Mucosa of rectum (tissue), 2 donors: ENCODE data around the gene XPR1.
"Not testable (repeated sequence)": the region's sequence is repeated elsewhere in the genome, so short reads cannot be mapped to it uniquely, and the experiment has no call there.

ENCODE experiments used
- H3K27ac ChIP-seq, 2 donors: one replicate each; pipeline ENCODE4 v1.7.0; 2013; ENCODE audit warnings: inconsistent platforms in 2 of 2, low read depth in 2 of 2, low read length in 2 of 2
- H3K27me3 ChIP-seq, 2 donors: one replicate each; pipeline ENCODE4 v1.7.0; 2013; ENCODE audit warnings: low read length in 2 of 2; ENCODE audit not compliant: control insufficient read depth in 2 of 2, insufficient read depth in 2 of 2
- H3K36me3 ChIP-seq, 2 donors: one replicate each; pipeline ENCODE4 v1.7.0; 2013; ENCODE audit warnings: low read length in 2 of 2; ENCODE audit not compliant: control insufficient read depth in 2 of 2, insufficient read depth in 2 of 2
- H3K4me1 ChIP-seq, 2 donors: one replicate each; pipeline ENCODE4 v1.7.0; 2013; ENCODE audit warnings: low read length in 2 of 2, mild to moderate bottlenecking in 1 of 2; ENCODE audit not compliant: control insufficient read depth in 2 of 2, insufficient read depth in 2 of 2
- H3K4me3 ChIP-seq, 2 donors: one replicate each; pipeline ENCODE4 v1.7.0; 2013; ENCODE audit warnings: low read length in 2 of 2
- H3K9ac ChIP-seq, 2 donors: one replicate each; pipeline ENCODE4 v1.7.0; 2013; ENCODE audit warnings: low read length in 2 of 2, low read depth in 1 of 2, mild to moderate bottlenecking in 1 of 2
- H3K9me3 ChIP-seq, 2 donors: one replicate each; pipeline ENCODE4 v1.7.0; 2013; ENCODE audit warnings: low read length in 2 of 2; ENCODE audit not compliant: control insufficient read depth in 2 of 2
- donor health status: healthy.
- donor health status: Normal muscosa, but diverticular disease.

Gene XPR1

GRCh38 chr1:180672505-180672904 lies 40.7 kb downstream of the XPR1 start:
- H3K9ac ChIP-seq = no peak overlapping the region
- no peak overlapping the region for H3K4me3 ChIP-seq
- H3K4me1 ChIP-seq = no peaks in the 10 kb centered on the region
- H3K27me3 ChIP-seq = no peaks in the 10 kb centered on the region
- peaks cover 0 to 2% of the 10 kb centered on the region in 2 donors for H3K9me3 ChIP-seq
- no peaks in the 10 kb centered on the region for H3K36me3 ChIP-seq
- no peak overlapping the region for H3K27ac ChIP-seq

DNA sequence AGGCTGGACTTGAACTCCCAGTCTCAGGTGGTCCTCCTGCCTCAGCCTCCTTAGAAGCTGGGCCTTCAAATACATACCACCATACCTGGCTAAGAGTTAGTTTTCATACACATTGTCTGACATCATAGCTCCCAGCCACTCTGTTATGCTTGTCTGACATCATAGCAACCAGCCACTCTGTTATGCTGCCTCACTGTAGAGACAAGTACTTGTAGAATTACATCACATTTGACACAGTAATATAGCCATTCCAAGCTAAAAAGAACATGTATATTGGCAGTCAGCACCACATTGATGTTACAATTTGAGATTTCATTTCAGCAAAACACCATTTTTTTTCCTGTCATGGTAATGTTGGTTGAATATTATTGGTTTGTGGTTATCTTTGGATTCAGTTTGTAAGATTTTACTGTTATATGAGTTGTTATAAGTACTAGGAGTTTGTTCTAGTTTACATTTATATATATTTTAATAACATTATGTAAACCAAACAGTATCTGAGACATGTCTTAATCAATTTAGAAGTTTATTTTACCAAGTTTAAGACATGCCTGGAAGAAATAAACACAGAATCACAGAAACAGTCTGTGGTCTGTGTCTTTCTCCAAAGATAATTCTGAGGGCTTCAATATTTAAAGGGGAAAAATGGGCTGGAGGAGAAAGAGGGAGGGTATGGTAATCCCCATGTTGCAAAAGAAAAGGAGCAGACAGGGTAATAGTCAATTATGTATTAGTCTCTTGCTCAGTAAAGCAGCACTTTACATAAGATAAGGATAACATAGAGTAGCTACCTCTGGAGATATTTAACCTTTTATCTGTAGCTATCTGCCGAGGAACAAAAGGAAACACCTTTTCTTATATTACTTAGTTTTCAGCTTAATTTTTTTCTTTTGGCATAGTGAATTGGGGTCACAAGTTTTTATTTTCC lies 43.0 kb downstream of the XPR1 start:
- Histone ChIP-seq H3K9me3 (peaks cover 0 to 2% of the 10 kb centered on the region in 2 donors), H3K36me3 (no peaks in the 10 kb centered on the region), H3K27me3 (no peaks in the 10 kb centered on the region), H3K4me3 (no peak overlapping the region), H3K4me1 (no peaks in the 10 kb centered on the region), H3K27ac (no peak overlapping the region), H3K9ac (no peak overlapping the region)

GRCh38 chr1:180675586-180675985 lies 43.8 kb downstream of the XPR1 start:
- Histone ChIP-seq H3K27ac (no peak overlapping the region), H3K9ac (no peak overlapping the region), H3K9me3 (peaks cover 0 to 2% of the 10 kb centered on the region in 2 donors), H3K4me3 (no peak overlapping the region), H3K36me3 (no peaks in the 10 kb centered on the region), H3K4me1 (no peaks in the 10 kb centered on the region), H3K27me3 (no peaks in the 10 kb centered on the region)

- no peak overlapping the region for H3K9ac ChIP-seq
- H3K4me3 ChIP-seq = no peak overlapping the region
- H3K36me3 ChIP-seq = no peaks in the 10 kb centered on the region
- H3K9me3 ChIP-seq = no peaks in the 10 kb centered on the region
- no peaks in the 10 kb centered on the region for H3K4me1 ChIP-seq
- H3K27ac ChIP-seq = no peak overlapping the region
- H3K27me3 ChIP-seq = no peaks in the 10 kb centered on the region
Measured at GRCh38 chr1:180680558-180681144, 48.8 kb downstream of the XPR1 start.

- not testable (repeated sequence) for H3K27ac ChIP-seq, H3K9ac ChIP-seq, H3K27me3 ChIP-seq, H3K4me1 ChIP-seq, H3K9me3 ChIP-seq, H3K36me3 ChIP-seq, H3K4me3 ChIP-seq
Measured at GRCh38 chr1:180683117-180683516, 51.3 kb downstream of the XPR1 start.

DNA sequence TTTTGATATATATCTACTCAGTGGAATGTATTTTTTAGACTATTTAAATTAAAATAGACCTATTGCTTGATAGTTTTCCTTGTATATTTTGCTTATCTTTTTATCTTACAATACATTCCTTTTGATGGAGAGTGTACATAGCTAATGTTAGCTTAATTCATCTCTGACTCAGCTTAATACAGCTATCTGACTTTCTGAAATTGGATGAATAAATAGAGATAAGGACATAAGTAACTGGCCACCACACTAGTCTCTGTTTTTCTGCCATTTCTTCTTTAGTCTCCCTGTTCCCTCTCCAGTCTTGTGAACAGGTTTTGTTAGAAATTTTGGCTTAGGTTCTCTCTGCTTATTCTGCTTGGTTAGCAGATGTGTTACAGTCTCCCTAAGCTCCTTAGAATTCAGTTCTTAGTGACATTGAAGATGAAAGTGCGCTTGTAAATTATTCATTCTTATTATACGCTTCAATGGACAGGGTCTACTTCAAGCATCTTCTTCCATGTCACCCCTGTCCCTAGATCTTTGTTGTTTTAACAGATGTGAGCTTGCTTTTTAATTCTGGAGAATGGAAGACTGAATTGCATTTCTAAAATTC lies 59.6 kb downstream of the XPR1 start:
- H3K4me1 ChIP-seq = no peaks in the 10 kb centered on the region
- no peaks in the 10 kb centered on the region for H3K9me3 ChIP-seq

DNA sequence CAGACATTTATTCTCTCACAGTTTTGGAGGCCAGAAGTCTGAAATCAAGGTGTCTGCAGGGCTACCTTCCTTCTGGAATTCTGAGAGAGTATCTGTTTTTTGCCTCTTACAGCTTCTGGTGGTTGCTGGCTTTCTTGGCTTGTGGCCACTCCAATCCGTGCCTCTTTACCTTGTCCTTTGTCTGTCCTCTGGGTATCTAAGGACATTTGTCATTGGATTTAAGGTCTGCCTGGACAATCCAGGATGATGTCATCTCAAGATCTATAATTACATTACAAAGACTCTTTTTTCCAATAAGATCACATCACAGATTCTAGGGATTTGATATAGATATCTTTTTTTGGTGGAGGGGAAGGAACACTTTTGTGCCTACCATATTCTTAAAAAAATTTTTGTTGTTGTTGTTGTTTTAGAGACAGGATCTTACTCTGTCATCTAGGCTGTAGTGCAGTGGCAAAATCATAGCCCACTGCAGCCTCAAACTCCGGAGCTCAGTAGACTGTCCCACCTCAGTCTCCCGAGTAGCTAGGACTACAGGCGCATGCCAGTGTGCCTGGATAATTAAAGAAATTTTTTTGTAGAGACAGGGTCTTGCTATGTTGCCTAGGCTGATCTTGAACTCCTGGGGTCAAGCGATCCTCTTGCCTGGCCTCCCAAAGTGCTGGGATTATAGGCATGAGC lies 61.9 kb downstream of the XPR1 start:
- Histone ChIP-seq H3K27me3 (no peaks in the 10 kb centered on the region), H3K36me3 (no peaks in the 10 kb centered on the region), H3K9me3 (peaks cover 0 to 6% of the 10 kb centered on the region in 2 donors), H3K4me3 (no peak overlapping the region), H3K4me1 (no peaks in the 10 kb centered on the region), H3K27ac (no peak overlapping the region), H3K9ac (no peak overlapping the region)

More for the DNA sequence above, 59.6 kb downstream of the XPR1 start:
- no peak overlapping the region for H3K27ac ChIP-seq
- no peaks in the 10 kb centered on the region for H3K27me3 ChIP-seq
- H3K4me3 ChIP-seq = no peak overlapping the region
- H3K36me3 ChIP-seq = no peaks in the 10 kb centered on the region
- H3K9ac ChIP-seq = no peak overlapping the region

- no peak overlapping the region for H3K4me3 ChIP-seq
- H3K36me3 ChIP-seq = no peaks in the 10 kb centered on the region
Measured at GRCh38 chr1:180695282-180695681, 63.5 kb downstream of the XPR1 start.

DNA sequence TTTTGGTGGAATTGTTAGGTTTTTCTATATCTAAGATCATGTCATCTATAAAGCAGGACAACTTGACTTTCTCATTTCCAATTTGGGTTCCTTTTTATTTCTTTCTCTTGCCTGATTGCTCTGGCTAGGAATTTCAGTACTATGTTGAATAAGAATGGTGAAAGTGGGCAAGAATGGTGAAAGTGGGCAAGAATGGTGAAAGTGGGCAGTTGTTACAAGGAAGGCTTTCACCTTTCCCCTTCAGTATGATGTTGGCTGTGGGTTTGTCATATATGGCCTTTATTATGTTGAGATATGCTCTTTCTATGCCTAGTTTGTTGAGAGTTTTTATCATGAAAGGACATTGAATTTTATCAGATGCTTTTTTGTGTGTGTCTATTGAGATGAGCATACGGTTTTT lies 64.5 kb downstream of the XPR1 start:
- Histone ChIP-seq H3K27me3 (no peaks in the 10 kb centered on the region), H3K9ac (no peak overlapping the region), H3K4me3 (no peak overlapping the region)

More at GRCh38 chr1:180695282-180695681, 63.5 kb downstream of the XPR1 start:
- H3K27ac ChIP-seq = no peak overlapping the region
- peaks cover 0 to 8% of the 10 kb centered on the region in 2 donors for H3K9me3 ChIP-seq
- H3K9ac ChIP-seq = no peak overlapping the region
- no peaks in the 10 kb centered on the region for H3K27me3 ChIP-seq
- H3K4me1 ChIP-seq = no peaks in the 10 kb centered on the region

DNA sequence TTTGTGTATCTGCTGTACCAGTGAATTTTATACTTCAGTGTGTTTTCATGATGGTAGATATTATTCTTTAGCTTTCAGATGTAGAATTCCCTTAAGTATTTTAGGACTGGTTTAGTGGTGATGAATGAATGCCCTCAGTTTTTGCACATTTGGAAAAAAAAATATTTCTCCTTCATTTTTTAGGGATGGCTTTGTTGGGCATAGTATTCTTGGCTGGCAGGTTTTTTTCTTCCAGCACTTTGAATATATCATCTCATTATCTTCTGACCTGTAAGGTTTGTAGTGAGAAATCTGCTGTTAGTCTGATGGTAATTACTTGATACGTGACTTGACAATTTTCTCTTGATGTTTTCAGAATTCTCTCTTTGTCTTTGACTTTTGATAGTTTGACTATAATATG lies 66.8 kb downstream of the XPR1 start:
- Histone ChIP-seq H3K4me1 (no peaks in the 10 kb centered on the region), H3K36me3 (no peaks in the 10 kb centered on the region), H3K9me3 (peaks cover 0 to 8% of the 10 kb centered on the region in 2 donors), H3K4me3 (no peak overlapping the region), H3K27ac (no peak overlapping the region), H3K9ac (no peak overlapping the region), H3K27me3 (no peaks in the 10 kb centered on the region)

More for the DNA sequence above, 64.5 kb downstream of the XPR1 start:
- Histone ChIP-seq H3K27ac (no peak overlapping the region), H3K9me3 (peaks cover 0 to 8% of the 10 kb centered on the region in 2 donors), H3K36me3 (no peaks in the 10 kb centered on the region), H3K4me1 (no peaks in the 10 kb centered on the region)
